Tibial nerve (tissue), 4 donors: Measurements from ENCODE around the gene LRP8. TPM values are rescaled to one million over a fixed set of nuclear protein-coding genes. Genes with fewer than 3 reads are reported as not detected.

Experiments used
- DNase-seq, 2 donors: peaks; one replicate each; pipeline ENCODE4 v3.0.0-alpha.2; 2019; ENCODE audit warnings: low spot score in 2 of 2
- H3K27ac ChIP-seq, 4 donors: fragments of 200-600 bp; sonication (generic) in 3 of 4; one replicate each; pipeline ENCODE4 v1.5.1; 2017 to 2019; ENCODE audit warnings: mild to moderate bottlenecking in 1 of 4
- H3K27me3 ChIP-seq, 2 donors: fragments of 200-600 bp; sonication (generic) in 1 of 2; one replicate each; pipeline versions ENCODE4 v1.5.1 to v1.6.0; 2017 to 2019
- H3K36me3 ChIP-seq, 3 donors: fragments of 200-600 bp; sonication (generic); one replicate each; pipeline ENCODE4 v1.5.1; 2018 to 2019
- H3K4me1 ChIP-seq, 4 donors: fragments of 200-600 bp; sonication (generic) in 3 of 4; one replicate each; pipeline ENCODE4 v1.5.1; 2017 to 2019
- H3K4me3 ChIP-seq, 4 donors: fragments of 200-600 bp; sonication (generic) in 3 of 4; one replicate each; pipeline ENCODE4 v1.5.1; 2017 to 2019; ENCODE audit warnings: mild to moderate bottlenecking in 1 of 4, moderate library complexity in 1 of 4
- H3K9me3 ChIP-seq, 4 donors: fragments of 200-600 bp; sonication (generic) in 3 of 4; one replicate each; pipeline ENCODE4 v1.5.1; 2017 to 2019
- EP300 ChIP-seq, 2 donors: sonication (generic); formaldehyde crosslinking; IDR thresholded peaks; one replicate each; pipeline ENCODE4 v1.6.1; 2017; ENCODE audit warnings: antibody characterized with exemption in 2 of 2, mild to moderate bottlenecking in 1 of 2
- POLR2A ChIP-seq, 2 donors: fragments of 450-650 bp; IDR thresholded peaks; one replicate each; pipeline ENCODE4 v1.6.1; 2017; ENCODE audit warnings: antibody characterized with exemption in 2 of 2, mild to moderate bottlenecking in 2 of 2, moderate library complexity in 2 of 2
- WGBS, 2 donors: methylation state at CpG; one replicate each; pipeline ENCODE4 v1.1.5; 2018; 5-methylcytosine and 5-hydroxymethylcytosine counted together
- total RNA-seq, 4 donors: library from RNA; depleted of rRNA; stranded (reverse); fragments of >200 nt; gene quantifications; one replicate each; pipeline ENCODE4 v1.1.0, GENCODE V29; 2016
- TF ChIP-seq, protein P1 (sequence below), 5 experiments: fragments of 200-600 bp in 3 of 5; fragments of 450-650 bp in 2 of 5; sonication (generic) in 3 of 5; IDR thresholded peaks; one replicate each; pipeline ENCODE4 v1.5.1; 2016 to 2019; ENCODE audit warnings: antibody characterized with exemption in 5 of 5, mild to moderate bottlenecking in 3 of 5, moderate library complexity in 2 of 5

The LRP8 gene
- total RNA-seq, 4 donors from 2014 or later = 2.2 to 15.0 (median 2.5) TPM

DNA sequence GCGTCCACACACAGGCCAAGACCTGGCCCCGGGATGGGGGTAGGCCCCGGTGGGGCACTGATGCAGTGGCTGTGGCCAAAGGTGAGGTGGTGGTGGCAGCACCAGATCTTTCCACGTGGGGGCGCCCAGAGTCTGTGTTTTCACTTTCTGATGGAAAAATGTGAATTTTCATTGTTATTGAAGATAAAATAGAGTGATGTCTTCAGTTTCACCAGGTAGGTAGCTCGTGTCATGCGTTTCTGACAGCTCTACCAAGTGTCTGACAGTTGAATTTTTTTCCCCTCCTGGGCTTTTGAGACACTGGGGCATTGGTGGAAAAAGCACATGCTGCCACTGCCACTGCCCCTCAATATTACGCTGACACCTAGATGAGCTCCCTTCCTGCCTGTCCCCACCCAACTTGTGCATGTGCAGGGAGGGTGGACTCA, 49.6 kb downstream of the LRP8 start:
- H3K27me3 ChIP-seq = no peaks in the 10 kb centered on the region
- no peak overlapping the region for H3K27ac ChIP-seq
- H3K4me3 ChIP-seq = no peak overlapping the region
- H3K9me3 ChIP-seq = no peaks in the 10 kb centered on the region
- peaks cover 0 to 9% (median 0%) of the 10 kb centered on the region in 3 donors for H3K36me3 ChIP-seq
- H3K4me1 ChIP-seq = no peaks in the 10 kb centered on the region
- TF ChIP-seq, protein P1, sequence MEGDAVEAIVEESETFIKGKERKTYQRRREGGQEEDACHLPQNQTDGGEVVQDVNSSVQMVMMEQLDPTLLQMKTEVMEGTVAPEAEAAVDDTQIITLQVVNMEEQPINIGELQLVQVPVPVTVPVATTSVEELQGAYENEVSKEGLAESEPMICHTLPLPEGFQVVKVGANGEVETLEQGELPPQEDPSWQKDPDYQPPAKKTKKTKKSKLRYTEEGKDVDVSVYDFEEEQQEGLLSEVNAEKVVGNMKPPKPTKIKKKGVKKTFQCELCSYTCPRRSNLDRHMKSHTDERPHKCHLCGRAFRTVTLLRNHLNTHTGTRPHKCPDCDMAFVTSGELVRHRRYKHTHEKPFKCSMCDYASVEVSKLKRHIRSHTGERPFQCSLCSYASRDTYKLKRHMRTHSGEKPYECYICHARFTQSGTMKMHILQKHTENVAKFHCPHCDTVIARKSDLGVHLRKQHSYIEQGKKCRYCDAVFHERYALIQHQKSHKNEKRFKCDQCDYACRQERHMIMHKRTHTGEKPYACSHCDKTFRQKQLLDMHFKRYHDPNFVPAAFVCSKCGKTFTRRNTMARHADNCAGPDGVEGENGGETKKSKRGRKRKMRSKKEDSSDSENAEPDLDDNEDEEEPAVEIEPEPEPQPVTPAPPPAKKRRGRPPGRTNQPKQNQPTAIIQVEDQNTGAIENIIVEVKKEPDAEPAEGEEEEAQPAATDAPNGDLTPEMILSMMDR (IDR thresholded peaks at IDR 0.05) = peak; percentile 82 to 92 (median 85)
- TF ChIP-seq EP300 (IDR thresholded peaks at IDR 0.05) = no peak
- peak; percentile 41 to 74 for DNase-seq
- 16% methylated on average over 8 of the region's 8 CpGs for WGBS, 2 donors

DNA sequence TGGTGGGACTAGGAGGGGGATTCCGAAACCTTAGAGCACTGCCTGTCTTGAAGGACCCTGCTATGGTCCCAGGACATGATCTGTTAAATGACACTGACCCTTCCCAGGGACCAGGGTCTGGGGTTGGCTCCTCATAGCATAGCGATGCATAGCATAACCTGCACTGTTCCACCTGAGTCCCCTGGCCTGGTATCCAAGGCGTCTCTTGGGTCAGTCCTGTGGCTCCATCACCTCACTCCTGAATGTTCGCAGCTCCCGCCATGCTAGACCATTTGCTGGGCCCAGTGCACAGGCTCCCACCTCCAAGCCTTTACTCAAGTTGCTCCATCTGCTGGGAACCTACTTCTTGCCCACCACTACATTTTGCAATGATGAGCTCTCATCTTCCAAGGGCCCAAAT, 50.5 kb downstream of the LRP8 start:
- no peak for DNase-seq
- Histone ChIP-seq H3K36me3 (peaks cover 0 to 9% (median 0%) of the 10 kb centered on the region in 3 donors), H3K4me3 (no peak overlapping the region), H3K27ac (no peak overlapping the region), H3K4me1 (no peaks in the 10 kb centered on the region), H3K27me3 (no peaks in the 10 kb centered on the region), H3K9me3 (no peaks in the 10 kb centered on the region)
- TF ChIP-seq, protein P1 (IDR thresholded peaks at IDR 0.05) = no peak
- TF ChIP-seq POLR2A (IDR thresholded peaks at IDR 0.05) = no peak
- no peak for TF ChIP-seq EP300 (IDR thresholded peaks at IDR 0.05)
- WGBS, 2 donors = 84 to 96% methylated on average over 5 of the region's 5 CpGs

DNA sequence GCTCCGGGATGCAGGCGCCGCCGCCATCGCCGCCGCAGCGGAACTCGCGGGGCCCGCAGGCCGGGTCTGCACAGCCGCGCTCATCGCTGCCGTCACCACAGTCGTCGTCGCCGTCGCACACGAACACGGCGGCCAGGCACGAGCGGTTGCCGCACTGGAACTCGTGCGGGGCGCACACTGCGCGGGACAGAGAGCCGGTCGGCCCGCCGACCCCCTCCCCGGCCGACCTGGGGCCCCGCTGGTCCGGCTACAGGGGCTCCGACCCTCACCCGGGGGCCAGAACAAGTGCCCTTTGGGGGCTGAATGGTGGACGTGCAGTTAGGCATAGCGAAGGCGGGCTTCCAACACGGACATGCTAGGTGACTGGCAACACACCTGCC, 51.0 kb downstream of the LRP8 start:
- WGBS, 2 donors = 85 to 89% methylated on average over 11 to 33 of the region's 46 CpGs
- H3K9me3 ChIP-seq = no peaks in the 10 kb centered on the region
- no peak for DNase-seq

DNA sequence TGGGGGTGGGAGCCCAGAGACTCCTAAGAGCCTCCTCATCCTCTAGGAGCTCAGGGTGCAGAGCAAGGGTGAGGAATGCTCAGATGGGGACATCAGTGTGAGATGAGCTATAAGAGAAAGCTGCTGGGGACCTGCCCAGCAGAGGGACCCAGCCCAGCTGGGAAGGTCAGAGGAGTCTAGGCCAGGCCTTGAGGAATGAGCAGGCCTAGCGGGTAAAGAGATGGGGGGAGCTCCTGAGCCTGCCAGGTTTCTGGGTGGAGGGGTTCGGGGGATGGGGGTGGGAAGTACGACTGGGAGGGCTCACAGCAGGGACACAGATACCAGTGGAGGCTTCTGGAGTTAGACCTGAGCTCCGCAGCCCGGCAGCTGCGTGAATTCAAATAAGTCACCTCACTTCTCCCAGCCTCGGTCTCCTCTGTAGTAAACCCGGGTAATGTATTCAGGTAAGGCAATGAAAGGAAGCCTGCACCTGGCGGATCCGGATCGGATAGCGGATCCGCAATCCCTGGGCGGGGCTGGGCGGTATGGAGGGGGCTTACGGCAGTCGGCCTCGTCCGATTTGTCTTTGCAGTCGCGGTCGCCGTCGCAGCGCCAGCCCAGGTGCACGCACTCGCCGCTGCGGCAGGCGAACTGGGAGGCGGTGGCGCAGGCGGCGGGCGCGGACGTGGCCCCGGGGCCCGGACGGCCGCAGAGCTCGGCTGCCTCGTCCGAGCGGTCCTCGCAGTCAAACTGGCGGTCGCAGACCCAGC, 51.5 kb downstream of the LRP8 start:
- TF ChIP-seq POLR2A (IDR thresholded peaks at IDR 0.05) (no peak), EP300 (IDR thresholded peaks at IDR 0.05) (no peak)
- TF ChIP-seq, protein P1 (IDR thresholded peaks at IDR 0.05) = no peak
- no peaks in the 10 kb centered on the region for H3K4me1 ChIP-seq
- DNase-seq = no peak
- no peaks in the 10 kb centered on the region for H3K27me3 ChIP-seq
- H3K36me3 ChIP-seq = peaks cover 0 to 9% (median 0%) of the 10 kb centered on the region in 3 donors
- no peaks in the 10 kb centered on the region for H3K9me3 ChIP-seq
- no peak overlapping the region for H3K27ac ChIP-seq
- WGBS, 2 donors = 92 to 94% methylated on average over 47 of the region's 48 CpGs
- no peak overlapping the region for H3K4me3 ChIP-seq

More for the DNA sequence above, 51.0 kb downstream of the LRP8 start:
- H3K4me1 ChIP-seq = no peaks in the 10 kb centered on the region
- H3K36me3 ChIP-seq = peaks cover 0 to 9% (median 0%) of the 10 kb centered on the region in 3 donors
- H3K27ac ChIP-seq = no peak overlapping the region
- no peak overlapping the region for H3K4me3 ChIP-seq
- TF ChIP-seq, protein P1 (IDR thresholded peaks at IDR 0.05) = no peak
- TF ChIP-seq EP300 (IDR thresholded peaks at IDR 0.05) (no peak), POLR2A (IDR thresholded peaks at IDR 0.05) (no peak)
- H3K27me3 ChIP-seq = no peaks in the 10 kb centered on the region

DNA sequence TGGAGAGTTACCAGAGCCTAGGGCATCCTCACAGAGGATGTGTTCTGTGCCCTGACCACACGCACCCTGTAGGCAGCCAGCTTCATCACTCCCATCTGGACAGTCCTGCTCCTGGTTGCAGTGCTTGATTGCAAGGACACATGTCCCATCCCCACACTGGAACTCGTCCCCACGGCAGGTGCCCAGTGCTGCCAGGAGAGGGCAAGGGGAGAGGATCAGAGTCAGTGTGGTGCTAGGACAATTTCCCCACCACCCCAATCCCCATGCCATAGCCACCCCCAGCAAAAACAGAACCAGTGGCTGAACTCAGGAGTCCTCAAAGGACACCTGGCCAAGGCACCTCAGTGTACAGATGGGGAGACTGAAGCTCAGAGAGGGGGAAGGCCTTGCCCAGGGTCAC, 52.3 kb downstream of the LRP8 start:
- H3K27me3 ChIP-seq = no peaks in the 10 kb centered on the region
- no peak overlapping the region for H3K27ac ChIP-seq
- no peak overlapping the region for H3K4me3 ChIP-seq
- no peak for DNase-seq
- 88 to 98% methylated on average over 3 of the region's 3 CpGs for WGBS, 2 donors
- no peaks in the 10 kb centered on the region for H3K9me3 ChIP-seq
- TF ChIP-seq, protein P1 (IDR thresholded peaks at IDR 0.05) = no peak
- TF ChIP-seq EP300 (IDR thresholded peaks at IDR 0.05) (no peak), POLR2A (IDR thresholded peaks at IDR 0.05) (no peak)
- peaks cover 0 to 14% (median 0%) of the 10 kb centered on the region in 3 donors for H3K36me3 ChIP-seq
- H3K4me1 ChIP-seq = no peaks in the 10 kb centered on the region
